Pericardium fibroblast (primary cell): ENCODE data around the gene PYCR2. TPM values are rescaled to one million over a fixed set of nuclear protein-coding genes. Genes with fewer than 3 reads are reported as not detected.

Experiments used
- total RNA-seq: library from RNA; depleted of rRNA; stranded (reverse); fragments of >200 nt; gene quantifications from 2 replicates; pipeline ENCODE4 v1.2.3, GENCODE V29; 2015

Gene PYCR2
- 40.0 and 41.1 TPM in 2 replicates for total RNA-seq

DNA sequence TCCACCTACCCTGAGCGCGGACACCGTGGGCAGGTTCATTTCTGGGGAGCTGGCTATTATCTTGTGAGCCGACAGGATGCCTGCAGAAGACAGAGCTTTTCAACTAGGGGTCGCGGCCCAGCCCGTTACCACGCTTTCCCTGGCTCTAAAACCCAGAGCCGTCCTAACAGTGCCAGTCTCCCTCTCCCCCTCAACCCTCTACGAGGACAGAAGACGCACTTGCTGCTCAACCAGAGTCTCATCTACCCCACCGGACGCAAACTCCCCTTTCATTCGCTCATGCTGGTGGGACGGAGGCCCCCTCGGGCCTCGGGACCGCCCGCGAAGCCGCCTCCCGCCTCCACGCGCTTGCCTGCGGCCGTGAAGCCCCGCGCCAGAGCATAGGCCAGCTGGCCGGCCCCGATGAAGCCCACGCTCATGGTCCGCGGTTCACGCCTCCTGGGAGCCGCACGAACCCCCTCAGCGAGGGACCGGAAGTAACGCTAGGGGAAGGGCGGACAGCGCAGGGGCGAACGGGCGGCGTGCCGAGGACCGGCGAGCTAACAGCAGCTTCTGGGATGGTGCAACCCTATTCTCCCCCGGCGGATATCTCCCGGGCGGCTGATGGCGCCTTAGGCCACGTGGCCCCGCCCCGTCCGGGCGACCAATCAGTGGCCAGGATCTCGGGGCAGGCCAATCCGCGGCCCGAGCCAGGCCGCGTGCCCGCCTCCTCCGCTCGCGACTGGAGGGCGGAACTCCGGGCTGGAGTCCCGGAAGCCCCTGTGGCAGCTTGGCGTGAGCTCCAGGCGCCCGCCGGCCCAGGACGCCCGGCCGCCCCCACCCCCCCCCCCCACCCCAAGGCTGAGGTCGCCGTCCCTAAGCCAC, at the start of gene PYCR2:
Gene PYCR2 (minus strand): TSS at position 559 of the 864 bp plus-strand sequence. CDS start 140 bp downstream, at position 419.

DNA sequence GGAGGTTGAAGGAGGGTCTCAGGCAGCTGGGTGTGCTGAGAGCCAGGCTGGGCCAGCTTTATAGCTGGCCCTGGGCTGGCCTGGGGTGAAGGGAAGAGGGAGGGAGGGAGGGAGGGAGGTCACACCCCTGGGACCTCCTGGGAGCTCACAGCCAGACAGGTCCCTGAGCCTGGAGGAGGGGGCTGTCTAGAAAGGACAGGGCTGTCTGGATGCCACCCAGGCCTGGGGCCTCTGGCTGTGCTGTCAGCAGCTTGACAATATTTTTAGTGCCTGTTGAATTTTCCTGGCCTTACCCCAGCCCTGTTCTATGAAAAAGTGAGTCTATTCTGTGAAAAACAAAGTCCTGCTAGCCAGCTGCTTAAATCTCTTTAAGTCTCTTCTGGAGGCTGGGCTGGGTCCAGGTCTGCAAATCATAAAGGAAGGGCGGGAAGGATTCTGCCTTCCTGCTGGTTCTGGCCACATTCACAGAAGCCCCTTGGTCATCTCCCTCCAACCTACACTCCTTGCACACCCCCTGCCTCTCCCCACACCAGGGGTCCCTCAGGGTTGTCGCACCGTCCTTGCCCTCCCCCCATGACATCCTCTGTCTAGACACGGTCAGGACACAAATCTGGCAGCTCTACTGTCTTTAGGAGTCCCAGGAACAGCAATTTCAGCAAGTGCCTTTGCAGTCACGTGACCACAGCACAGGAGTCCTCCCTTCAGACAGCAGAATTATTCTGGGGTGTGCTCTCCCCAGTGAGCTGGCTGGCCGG, 17.3 kb upstream of the PYCR2 start, which contains the start of gene LEFTY2:
Gene LEFTY2 (minus strand): TSS at position 34 of the 755 bp plus-strand sequence. CDS start 80 bp downstream, outside the sequence.

DNA sequence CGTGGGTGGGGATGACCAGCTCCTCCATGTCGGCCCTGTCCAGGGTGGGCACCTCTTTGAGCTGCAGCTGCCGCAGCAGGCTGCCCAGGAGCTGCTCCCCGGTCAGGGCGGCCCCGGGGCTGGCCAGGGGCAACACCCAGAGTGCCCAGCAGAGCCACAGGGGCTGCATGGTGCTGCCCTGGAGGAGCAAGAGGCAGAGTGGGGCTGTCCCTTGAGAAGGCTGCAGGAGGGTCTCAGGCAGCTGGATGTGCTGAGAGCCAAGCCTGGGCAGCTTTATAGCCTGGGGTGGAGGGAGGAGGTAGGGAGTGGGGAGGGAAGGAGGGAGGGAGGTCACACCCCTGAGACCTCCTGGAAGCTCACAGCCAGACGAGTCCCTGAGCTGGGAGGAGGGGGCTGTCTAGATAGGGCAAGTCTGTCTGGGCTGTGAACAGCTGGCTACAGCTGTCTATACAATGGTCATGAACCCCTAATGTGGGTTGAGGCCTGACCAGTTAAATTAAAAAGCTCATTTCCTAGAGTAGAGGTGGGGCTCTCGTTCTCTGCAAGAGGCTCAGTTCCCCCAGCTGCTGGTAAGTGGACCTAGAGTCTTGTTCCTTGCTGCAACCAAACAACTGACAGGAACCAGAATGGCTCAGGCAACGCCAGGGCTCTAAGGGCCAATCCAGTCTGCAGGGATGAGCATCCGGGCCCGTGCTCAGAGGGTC, 35.0 kb downstream of the PYCR2 start, which contains the start of gene LEFTY1:
Gene LEFTY1 (minus strand): TSS at position 249 of the 704 bp plus-strand sequence. CDS start 80 bp downstream, at position 169.

DNA sequence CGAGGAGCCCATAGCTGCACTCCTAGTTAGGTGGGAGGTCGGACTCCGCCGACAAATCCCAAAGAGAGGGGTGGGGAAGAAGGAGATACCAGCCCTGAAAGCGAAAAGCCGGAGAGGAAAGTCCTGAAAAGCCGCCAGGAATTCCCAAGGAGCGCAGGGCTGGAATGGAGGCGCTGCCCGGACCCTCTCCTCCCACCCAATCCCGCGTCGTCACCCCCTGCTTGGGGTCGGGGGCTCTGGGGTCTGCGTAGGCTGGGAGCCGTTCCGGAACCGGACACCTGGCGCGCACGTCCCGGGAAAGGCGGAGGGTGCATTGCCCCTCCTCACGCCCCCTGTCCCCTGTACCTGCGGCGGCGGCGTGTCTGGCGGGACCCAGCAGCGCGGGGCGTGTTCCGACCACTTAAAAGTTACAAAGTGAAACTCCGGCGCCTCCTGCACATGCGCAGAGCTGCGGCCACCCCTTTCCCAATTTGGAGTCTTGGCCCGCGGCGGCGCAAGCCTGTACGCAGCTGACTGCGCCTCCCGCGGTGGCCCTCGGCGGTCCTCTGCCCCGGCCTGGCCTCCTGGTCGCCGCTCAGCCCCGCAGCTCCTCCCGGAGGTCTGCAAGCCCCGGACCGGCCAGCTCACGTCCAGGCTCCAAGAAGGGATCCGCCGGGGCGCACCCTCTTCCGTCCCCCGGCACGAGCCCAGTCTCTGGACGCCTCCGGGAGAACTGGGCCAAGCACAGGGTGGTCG, 41.9 kb downstream of the PYCR2 start, which contains the start of gene TMEM63A:
Gene TMEM63A (minus strand): TSS at position 422 of the 735 bp plus-strand sequence. CDS start 4,800 bp downstream, outside the sequence.

Other genes starting within 250 kb of the PYCR2 start
- 112 and 140 TPM in 2 replicates for gene SRP9, start 146.4 kb downstream of the PYCR2 start, total RNA-seq
- 59.6 and 72.3 TPM in 2 replicates for gene EPHX1, start 114.1 kb downstream of the PYCR2 start, total RNA-seq
- 7.1 and 11.2 TPM in 2 replicates for gene TMEM63A, start 41.9 kb downstream of the PYCR2 start, total RNA-seq
- gene LEFTY1, start 35.1 kb downstream of the PYCR2 start, total RNA-seq = not detected in 2 replicates
- not detected in 2 replicates for gene LEFTY2, start 17.0 kb upstream of the PYCR2 start, total RNA-seq
- 7.1 and 10.3 TPM in 2 replicates for gene SDE2, start 75.1 kb upstream of the PYCR2 start, total RNA-seq
- 256 and 264 TPM in 2 replicates for gene H3-3A, start 138.5 kb upstream of the PYCR2 start, total RNA-seq